ENCODE data around the gene GPATCH11.

DNA sequence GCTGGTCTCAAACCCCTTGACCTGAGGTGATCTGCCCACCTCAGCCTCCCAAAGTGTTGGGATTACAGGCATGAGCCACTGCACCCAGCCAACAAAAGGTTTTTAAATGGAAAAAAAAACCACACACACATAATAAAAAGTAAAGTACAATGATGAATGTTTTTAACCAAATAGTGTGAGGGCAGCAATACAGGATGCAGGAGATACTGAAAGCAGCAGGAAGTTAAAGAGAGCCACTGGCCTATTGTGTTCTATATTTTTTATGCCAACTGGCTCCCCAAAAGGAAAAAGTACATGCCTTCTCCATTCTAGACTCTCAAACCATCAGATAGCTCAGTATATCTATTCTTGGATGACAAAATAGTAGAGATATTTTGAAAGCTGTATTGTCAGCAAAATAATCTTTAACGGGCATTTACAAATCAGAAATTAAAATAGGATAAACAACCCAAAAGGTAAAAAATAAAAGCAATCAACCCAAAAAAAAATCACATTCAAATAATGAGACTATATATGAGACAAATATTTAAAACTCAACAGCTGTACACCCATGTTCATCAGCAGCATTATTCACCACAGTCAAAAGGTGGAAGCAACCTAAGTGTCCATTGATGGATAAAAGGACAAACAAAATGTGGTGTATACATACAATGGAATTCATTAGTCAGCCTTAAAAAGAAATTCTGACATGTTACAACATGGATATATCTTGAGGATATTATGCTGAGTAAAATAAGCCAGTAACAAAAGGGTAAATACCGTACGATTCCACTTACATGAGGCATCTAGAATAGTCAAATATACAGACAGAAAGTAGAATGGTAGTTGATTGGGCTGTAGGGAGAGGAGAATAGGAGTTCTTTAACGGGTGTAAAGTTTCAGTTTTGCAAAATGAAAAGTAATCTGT lies 26.2 kb downstream of the GPATCH11 start:
- TF ChIP-seq, protein P1, sequence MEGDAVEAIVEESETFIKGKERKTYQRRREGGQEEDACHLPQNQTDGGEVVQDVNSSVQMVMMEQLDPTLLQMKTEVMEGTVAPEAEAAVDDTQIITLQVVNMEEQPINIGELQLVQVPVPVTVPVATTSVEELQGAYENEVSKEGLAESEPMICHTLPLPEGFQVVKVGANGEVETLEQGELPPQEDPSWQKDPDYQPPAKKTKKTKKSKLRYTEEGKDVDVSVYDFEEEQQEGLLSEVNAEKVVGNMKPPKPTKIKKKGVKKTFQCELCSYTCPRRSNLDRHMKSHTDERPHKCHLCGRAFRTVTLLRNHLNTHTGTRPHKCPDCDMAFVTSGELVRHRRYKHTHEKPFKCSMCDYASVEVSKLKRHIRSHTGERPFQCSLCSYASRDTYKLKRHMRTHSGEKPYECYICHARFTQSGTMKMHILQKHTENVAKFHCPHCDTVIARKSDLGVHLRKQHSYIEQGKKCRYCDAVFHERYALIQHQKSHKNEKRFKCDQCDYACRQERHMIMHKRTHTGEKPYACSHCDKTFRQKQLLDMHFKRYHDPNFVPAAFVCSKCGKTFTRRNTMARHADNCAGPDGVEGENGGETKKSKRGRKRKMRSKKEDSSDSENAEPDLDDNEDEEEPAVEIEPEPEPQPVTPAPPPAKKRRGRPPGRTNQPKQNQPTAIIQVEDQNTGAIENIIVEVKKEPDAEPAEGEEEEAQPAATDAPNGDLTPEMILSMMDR (conservative IDR thresholded peaks at IDR 0.05 in 1 of 2, IDR thresholded peaks at IDR 0.05 in 1 of 2; ENCODE audit: low read depth in 1 of 2, low read length in 2 of 2), result no peak
- TF ChIP-seq EZH2 (IDR thresholded peaks at IDR 0.05; ENCODE audit: low read length, missing control alignments), result no peak

Data from fibroblast of lung (primary cell).